ENCODE data around the gene SMARCA4. TPM values are rescaled to one million over a fixed set of nuclear protein-coding genes. Genes with fewer than 3 reads are reported as not detected.

SMARCA4 gene
- total RNA-seq, 1 experiment from 2014 or later: 261 TPM

- Histone ChIP-seq H3K4me2 (ENCODE audit: insufficient read depth, insufficient read length, low read length) (no peak overlapping the region), H2BK12ac (ENCODE audit: insufficient read length, low read depth, low read length) (no peak overlapping the region), H3T11ph (ENCODE audit: low read length) (no peak overlapping the region), H3K4me1 (ENCODE audit: insufficient read depth, low read length) (no peaks in the 10 kb centered on the region), H2BK20ac (ENCODE audit: low read depth, low read length, poor library complexity, severe bottlenecking) (no peak overlapping the region), H2BK15ac (ENCODE audit: low read depth, low read length) (no peak overlapping the region), H2BK120ac (ENCODE audit: low read depth, low read length, poor library complexity, severe bottlenecking) (no peak overlapping the region), H3K4ac (ENCODE audit: low read depth, low read length) (no peak overlapping the region), H3K79me2 (ENCODE audit: insufficient read depth, low read length) (peaks cover 2% of the 10 kb centered on the region; the same call in 1 of the 2 replicates), H3K23ac (ENCODE audit: insufficient read length, low read depth, low read length) (no peak overlapping the region), H2AK5ac (ENCODE audit: insufficient read length, low read length) (no peak overlapping the region), H2AFZ (ENCODE audit: low read length) (no peak overlapping the region), H3K9ac (ENCODE audit: extremely low read depth, insufficient read length, low read length) (no peak overlapping the region), H4K20me1 (ENCODE audit: control insufficient read depth, insufficient read depth, insufficient read length) (no peaks in the 10 kb centered on the region), H3K27ac (ENCODE audit: insufficient read length, low read depth, low read length) (no peak overlapping the region), H4K8ac (replicated peaks; ENCODE audit: insufficient read length, low read depth, low read length) (no peak overlapping the region), H3K79me1 (ENCODE audit: insufficient read depth, low read depth, low read length, poor library complexity, severe bottlenecking) (peaks cover 2% of the 10 kb centered on the region), H3K14ac (ENCODE audit: insufficient read depth, low read length) (no peak overlapping the region), H3K27me3 (ENCODE audit: insufficient read depth, low read length) (no peaks in the 10 kb centered on the region), H3K56ac (ENCODE audit: insufficient read length, low read depth, low read length) (no peak overlapping the region), H4K91ac (ENCODE audit: insufficient read length, low read depth, low read length) (no peak overlapping the region), H4K5ac (ENCODE audit: insufficient read length, low read depth, low read length) (no peak overlapping the region), H3K9me3 (ENCODE audit: control insufficient read depth, low read depth, low read length) (no peaks in the 10 kb centered on the region), H3K18ac (ENCODE audit: insufficient read length, low read depth, low read length) (no peak overlapping the region), H2BK5ac (ENCODE audit: insufficient read length, low read length) (no peak overlapping the region), H3K23me2 (ENCODE audit: insufficient read length, low read depth, low read length, poor library complexity, severe bottlenecking) (peaks cover 4% of the 10 kb centered on the region)
- H3K27ac Mint-ChIP-seq: no peak overlapping the region
- no peaks in the 10 kb centered on the region for H3K9me3 Mint-ChIP-seq
- no peak for TF ChIP-seq CTCF (conservative IDR thresholded peaks at IDR 0.05)
- no peaks in the 10 kb centered on the region for H3K4me1 Mint-ChIP-seq
- H3K27me3 Mint-ChIP-seq (ENCODE audit: low read depth): no peaks in the 10 kb centered on the region
- WGBS (ENCODE audit: extremely low coverage, insufficient read length, low lambda C conversion rate): no CpG with 5 or more reads among the region's 36 CpGs
- no peak for DNase-seq
- H3K36me3 Mint-ChIP-seq (ENCODE audit: insufficient read depth in 1 of 3, low read depth in 3 of 3): peaks cover 67 to 94% (median 93%) of the 10 kb centered on the region in 3 experiments
- no peak overlapping the region for H3K4me3 Mint-ChIP-seq
Observed at GRCh38 chr19:11105014-11105636, 144.3 kb downstream of the SMARCA4 start.
